Breast epithelium (tissue), 4 donors: Measurements from ENCODE around the gene ST8SIA5. TPM values are rescaled to one million over a fixed set of nuclear protein-coding genes. Genes with fewer than 3 reads are reported as not detected.

Experiments used
- DNase-seq, 2 donors: peaks; one replicate each; pipeline ENCODE4 v3.0.0-alpha.2; 2019; ENCODE audit warnings: low spot score in 2 of 2
- H3K27ac ChIP-seq, 2 donors: fragments of 200-600 bp; sonication (generic) in 1 of 2; one replicate each; pipeline ENCODE4 v1.5.1; 2016 to 2019; ENCODE audit warnings: mild to moderate bottlenecking in 1 of 2
- H3K27me3 ChIP-seq, 2 donors: fragments of 200-600 bp; sonication (generic) in 1 of 2; one replicate each; pipeline versions ENCODE4 v1.5.1 to v1.6.0; 2017 to 2019; ENCODE audit warnings: control low read depth in 1 of 2, mild to moderate bottlenecking in 1 of 2
- H3K36me3 ChIP-seq: fragments of 200-600 bp; one replicate; pipeline ENCODE4 v1.5.1; 2019
- H3K4me1 ChIP-seq, 2 donors: fragments of 200-600 bp; sonication (generic); one replicate each; pipeline ENCODE4 v1.5.1; 2016 to 2019; ENCODE audit warnings: control low read depth in 1 of 2
- H3K4me3 ChIP-seq, 3 donors: fragments of 200-600 bp; sonication (generic); 1 replicate in 2 of 3; 2 replicates in 1 of 3; pipeline ENCODE4 v1.5.1; 2016 to 2019; ENCODE audit warnings: mild to moderate bottlenecking in 3 of 3, moderate library complexity in 2 of 3
- H3K9me3 ChIP-seq, 2 donors: fragments of 200-600 bp; sonication (generic) in 1 of 2; one replicate each; pipeline ENCODE4 v1.5.1; 2016 to 2019; ENCODE audit warnings: control low read depth in 1 of 2
- CTCF ChIP-seq, 3 donors: fragments of 450-650 bp; IDR thresholded peaks; one replicate each; pipeline ENCODE4 v1.5.1; 2016 to 2017; ENCODE audit warnings: antibody characterized with exemption in 3 of 3, mild to moderate bottlenecking in 3 of 3, moderate library complexity in 3 of 3
- POLR2A ChIP-seq: fragments of 450-650 bp; IDR thresholded peaks from one replicate; pipeline ENCODE4 v1.6.1; 2016; ENCODE audit warnings: antibody characterized with exemption, mild to moderate bottlenecking, moderate library complexity
- POLR2AphosphoS5 ChIP-seq, 3 donors: sonication (generic); formaldehyde crosslinking; IDR thresholded peaks; one replicate each; pipeline ENCODE4 v1.6.1; 2017; ENCODE audit warnings: antibody characterized with exemption in 3 of 3
- intact Hi-C: fragments of 100-400 bp; cut with DNase I; formaldehyde crosslinking; loops from one replicate; pipeline ENCODE4 v1.15.1; 2023; ENCODE audit warnings: low total_unique reads
- total RNA-seq, 3 donors: library from RNA; depleted of rRNA; stranded (reverse); fragments of >200 nt; gene quantifications; one replicate each; pipeline ENCODE4 v1.1.0, GENCODE V29; 2016

Gene ST8SIA5
- total RNA-seq, 3 donors from 2014 or later = 0.29 to 0.33 TPM; not detected in 1

GRCh38 chr18:46748466-46748865, 8.4 kb downstream of the ST8SIA5 start:
- no peak overlapping the region for H3K4me3 ChIP-seq
- DNase-seq = no peak
- H3K4me1 ChIP-seq = no peaks in the 10 kb centered on the region
- TF ChIP-seq POLR2AphosphoS5 (IDR thresholded peaks at IDR 0.05) (no peak), POLR2A (no peak), CTCF (IDR thresholded peaks at IDR 0.05) (no peak)
- intact Hi-C loops = no loop called here
- H3K9me3 ChIP-seq = no peaks in the 10 kb centered on the region
- H3K27me3 ChIP-seq = no peaks in the 10 kb centered on the region
- H3K36me3 ChIP-seq = no peaks in the 10 kb centered on the region
- H3K27ac ChIP-seq = no peak overlapping the region

GRCh38 chr18:46740046-46740445, 16.8 kb downstream of the ST8SIA5 start:
- intact Hi-C loops = no loop called here

GRCh38 chr18:46738491-46738890, 18.4 kb downstream of the ST8SIA5 start:
- intact Hi-C loops = no loop called here
- Histone ChIP-seq H3K27ac (no peak overlapping the region), H3K4me3 (no peak overlapping the region), H3K9me3 (peaks cover 0 to 18% of the 10 kb centered on the region in 2 donors), H3K36me3 (no peaks in the 10 kb centered on the region), H3K4me1 (no peaks in the 10 kb centered on the region), H3K27me3 (no peaks in the 10 kb centered on the region)
- no peak for DNase-seq
- TF ChIP-seq POLR2A (no peak), CTCF (IDR thresholded peaks at IDR 0.05) (no peak), POLR2AphosphoS5 (IDR thresholded peaks at IDR 0.05) (no peak)

More at GRCh38 chr18:46740046-46740445, 16.8 kb downstream of the ST8SIA5 start:
- no peak overlapping the region for H3K4me3 ChIP-seq
- no peaks in the 10 kb centered on the region for H3K27me3 ChIP-seq
- DNase-seq = no peak
- H3K36me3 ChIP-seq = no peaks in the 10 kb centered on the region
- peaks cover 0 to 18% of the 10 kb centered on the region in 2 donors for H3K9me3 ChIP-seq
- TF ChIP-seq POLR2AphosphoS5 (IDR thresholded peaks at IDR 0.05) (no peak), CTCF (IDR thresholded peaks at IDR 0.05) (no peak), POLR2A (no peak)
- no peak overlapping the region for H3K27ac ChIP-seq
- H3K4me1 ChIP-seq = no peaks in the 10 kb centered on the region

GRCh38 chr18:46736736-46737135, 20.1 kb downstream of the ST8SIA5 start:
- intact Hi-C loops = no loop called here
- TF ChIP-seq CTCF (IDR thresholded peaks at IDR 0.05) = no peak
- TF ChIP-seq POLR2AphosphoS5 (IDR thresholded peaks at IDR 0.05) = no peak

GRCh38 chr18:46736135-46736534, 20.7 kb downstream of the ST8SIA5 start:
- Histone ChIP-seq H3K36me3 (no peaks in the 10 kb centered on the region), H3K4me1 (no peaks in the 10 kb centered on the region), H3K9me3 (peaks cover 6 to 22% of the 10 kb centered on the region in 2 donors), H3K27ac (no peak overlapping the region), H3K4me3 (no peak overlapping the region), H3K27me3 (no peaks in the 10 kb centered on the region)
- intact Hi-C loops = no loop called here
- TF ChIP-seq CTCF (IDR thresholded peaks at IDR 0.05) = no peak
- TF ChIP-seq POLR2AphosphoS5 (IDR thresholded peaks at IDR 0.05) = no peak
- no peak for TF ChIP-seq POLR2A
- DNase-seq = no peak

More at GRCh38 chr18:46736736-46737135, 20.1 kb downstream of the ST8SIA5 start:
- Histone ChIP-seq H3K9me3 (peaks cover 3 to 22% of the 10 kb centered on the region in 2 donors), H3K4me3 (no peak overlapping the region), H3K36me3 (no peaks in the 10 kb centered on the region), H3K4me1 (no peaks in the 10 kb centered on the region), H3K27me3 (no peaks in the 10 kb centered on the region), H3K27ac (no peak overlapping the region)
- no peak for DNase-seq
